ENCODE results near the gene MAPK14.

MAPK14 gene

DNA sequence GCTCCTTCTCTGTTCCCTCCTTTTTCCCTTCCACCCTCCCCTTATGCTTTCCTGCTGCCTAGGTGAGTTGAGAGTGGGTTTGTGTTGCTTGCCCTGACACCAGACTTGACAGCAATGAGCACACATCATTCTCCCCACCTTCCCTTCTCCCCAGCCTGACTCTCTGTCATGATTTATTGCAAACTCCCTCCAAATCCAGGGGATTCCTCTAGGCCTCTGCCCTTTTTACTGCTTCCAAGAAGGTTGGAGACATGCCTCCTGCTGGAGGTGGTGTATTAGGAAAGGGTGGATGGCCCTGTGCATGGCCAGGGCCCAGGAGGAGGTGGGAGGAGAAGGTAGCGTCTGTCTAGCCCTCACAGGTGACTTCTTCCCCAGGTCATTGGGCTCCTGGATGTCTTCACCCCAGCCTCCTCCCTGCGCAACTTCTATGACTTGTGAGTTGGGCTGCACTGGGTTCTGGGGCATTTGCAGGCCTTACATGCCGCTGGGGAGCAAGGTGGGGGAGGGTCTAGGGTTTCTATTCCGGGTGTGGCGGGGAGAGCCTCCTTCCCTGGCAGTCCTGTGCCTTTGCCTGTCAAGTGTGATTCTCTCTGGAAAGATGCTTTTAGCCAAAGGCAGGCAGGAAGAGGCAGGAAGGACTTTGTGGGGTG lies 104.8 kb downstream of the MAPK14 start:
- no peak overlapping the region for H3K4me3 ChIP-seq (ENCODE audit: low read depth, low read length)
- no peak for DNase-seq (ENCODE audit: low read depth)
- TF ChIP-seq, protein P1, sequence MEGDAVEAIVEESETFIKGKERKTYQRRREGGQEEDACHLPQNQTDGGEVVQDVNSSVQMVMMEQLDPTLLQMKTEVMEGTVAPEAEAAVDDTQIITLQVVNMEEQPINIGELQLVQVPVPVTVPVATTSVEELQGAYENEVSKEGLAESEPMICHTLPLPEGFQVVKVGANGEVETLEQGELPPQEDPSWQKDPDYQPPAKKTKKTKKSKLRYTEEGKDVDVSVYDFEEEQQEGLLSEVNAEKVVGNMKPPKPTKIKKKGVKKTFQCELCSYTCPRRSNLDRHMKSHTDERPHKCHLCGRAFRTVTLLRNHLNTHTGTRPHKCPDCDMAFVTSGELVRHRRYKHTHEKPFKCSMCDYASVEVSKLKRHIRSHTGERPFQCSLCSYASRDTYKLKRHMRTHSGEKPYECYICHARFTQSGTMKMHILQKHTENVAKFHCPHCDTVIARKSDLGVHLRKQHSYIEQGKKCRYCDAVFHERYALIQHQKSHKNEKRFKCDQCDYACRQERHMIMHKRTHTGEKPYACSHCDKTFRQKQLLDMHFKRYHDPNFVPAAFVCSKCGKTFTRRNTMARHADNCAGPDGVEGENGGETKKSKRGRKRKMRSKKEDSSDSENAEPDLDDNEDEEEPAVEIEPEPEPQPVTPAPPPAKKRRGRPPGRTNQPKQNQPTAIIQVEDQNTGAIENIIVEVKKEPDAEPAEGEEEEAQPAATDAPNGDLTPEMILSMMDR (IDR thresholded peaks at IDR 0.05; ENCODE audit: insufficient read depth, low read depth, low read length, missing control alignments): no peak

DNA sequence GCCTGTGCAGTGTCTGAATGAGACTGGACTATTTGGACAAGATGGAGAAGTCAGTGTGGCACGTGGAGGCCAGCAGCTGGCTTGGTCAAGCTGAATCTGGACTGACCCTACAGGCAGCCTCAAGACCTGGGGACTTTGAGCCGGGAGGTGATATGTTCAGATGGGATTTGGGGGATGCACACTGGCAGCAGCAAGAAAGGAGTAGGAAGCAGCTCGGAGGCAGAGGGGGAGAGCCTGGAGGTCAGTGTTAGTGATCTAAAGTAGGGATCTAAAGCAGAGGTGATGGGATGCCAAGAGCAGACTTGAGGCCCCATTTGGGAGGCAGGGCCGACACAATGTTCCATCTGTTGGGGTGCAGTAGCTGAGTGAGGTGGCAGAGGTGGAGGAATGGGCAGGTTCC lies 105.5 kb downstream of the MAPK14 start:
- TF ChIP-seq, protein P1 (IDR thresholded peaks at IDR 0.05; ENCODE audit: insufficient read depth, low read depth, low read length, missing control alignments): no peak
- no peak overlapping the region for H3K4me3 ChIP-seq (ENCODE audit: low read depth, low read length)
- no peak for DNase-seq (ENCODE audit: low read depth)

DNA sequence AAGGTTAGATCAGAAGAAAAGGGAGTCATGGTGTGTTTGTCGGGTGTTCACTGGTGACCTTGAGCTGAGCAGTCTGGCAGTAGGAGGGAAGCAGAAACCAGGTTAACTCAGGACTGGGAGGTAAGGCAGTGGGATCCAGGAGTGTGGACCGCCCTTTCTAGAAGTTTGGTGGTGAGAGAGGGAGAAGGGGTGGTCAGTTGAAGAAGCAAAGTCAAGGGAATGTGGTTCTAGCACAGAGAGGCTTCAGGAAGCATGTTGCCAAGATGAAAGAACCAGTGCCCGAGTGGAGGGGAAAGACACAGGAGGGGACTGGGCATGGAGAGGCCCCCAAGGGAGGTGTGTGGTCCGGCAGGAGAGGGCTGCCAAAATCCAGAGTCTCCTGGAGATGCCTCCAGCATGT lies 106.3 kb downstream of the MAPK14 start:
- DNase-seq (ENCODE audit: low read depth): no peak
- TF ChIP-seq, protein P1 (IDR thresholded peaks at IDR 0.05; ENCODE audit: insufficient read depth, low read depth, low read length, missing control alignments): no peak
- H3K4me3 ChIP-seq (ENCODE audit: low read depth, low read length): no peak overlapping the region

DNA sequence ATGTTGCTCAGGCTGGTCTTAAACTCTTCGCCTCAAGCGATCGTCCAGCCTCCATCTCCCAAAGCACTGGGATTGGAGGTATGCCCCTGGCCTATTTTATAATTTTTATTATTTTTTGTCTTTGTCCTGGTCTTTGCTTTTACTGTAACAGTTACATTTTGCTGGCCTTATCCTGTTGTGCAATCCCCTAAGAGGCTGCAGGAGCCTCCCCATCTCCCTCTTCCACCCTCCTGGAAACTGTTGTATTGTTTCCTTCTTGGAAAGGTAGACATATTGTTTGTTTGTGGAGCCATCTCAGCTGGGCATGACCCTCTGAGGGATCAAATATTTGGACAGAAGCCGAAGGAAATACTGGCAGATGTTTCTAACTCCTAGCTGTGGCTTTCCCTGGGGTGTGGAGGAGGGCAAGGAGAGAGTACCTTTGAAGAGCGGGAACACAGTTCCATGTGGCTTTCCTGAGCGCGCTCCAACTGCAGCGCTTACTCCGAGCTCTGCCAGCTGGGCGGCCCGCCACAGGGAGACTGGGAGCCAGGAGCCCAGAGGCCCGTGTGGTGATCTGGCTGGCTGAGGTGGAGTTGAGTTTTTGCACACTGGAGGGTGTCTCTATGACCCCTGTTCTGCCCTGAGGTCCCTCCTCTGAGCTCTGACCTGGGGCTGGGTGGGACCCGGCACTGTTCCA lies 107.6 kb downstream of the MAPK14 start:
- no peak overlapping the region for H3K4me3 ChIP-seq (ENCODE audit: low read depth, low read length)
- TF ChIP-seq, protein P1 (IDR thresholded peaks at IDR 0.05; ENCODE audit: insufficient read depth, low read depth, low read length, missing control alignments): no peak
- DNase-seq (ENCODE audit: low read depth): no peak

DNA sequence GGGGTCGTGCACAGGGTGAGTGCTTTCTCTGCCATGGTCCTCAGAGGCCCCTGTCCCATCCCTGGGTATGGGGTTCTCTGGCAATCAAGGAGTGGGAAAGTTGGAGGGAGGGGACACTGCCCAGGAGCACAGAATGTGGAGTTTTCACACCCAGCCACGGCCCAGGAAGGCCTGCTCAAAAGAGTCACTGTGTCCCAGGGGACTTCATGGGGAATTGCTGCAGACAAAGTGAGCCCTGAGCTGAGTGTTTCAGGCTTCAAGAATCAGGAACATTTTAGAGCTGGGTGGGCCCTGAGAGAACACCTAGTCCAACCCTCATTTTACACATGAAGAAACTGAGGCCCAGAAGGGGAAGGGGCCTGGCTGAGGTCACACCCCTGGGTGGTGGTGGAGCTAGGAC lies 108.4 kb downstream of the MAPK14 start:
- TF ChIP-seq, protein P1 (IDR thresholded peaks at IDR 0.05; ENCODE audit: insufficient read depth, low read depth, low read length, missing control alignments): no peak
- DNase-seq (ENCODE audit: low read depth): no peak
- H3K4me3 ChIP-seq (ENCODE audit: low read depth, low read length): no peak overlapping the region

DNA sequence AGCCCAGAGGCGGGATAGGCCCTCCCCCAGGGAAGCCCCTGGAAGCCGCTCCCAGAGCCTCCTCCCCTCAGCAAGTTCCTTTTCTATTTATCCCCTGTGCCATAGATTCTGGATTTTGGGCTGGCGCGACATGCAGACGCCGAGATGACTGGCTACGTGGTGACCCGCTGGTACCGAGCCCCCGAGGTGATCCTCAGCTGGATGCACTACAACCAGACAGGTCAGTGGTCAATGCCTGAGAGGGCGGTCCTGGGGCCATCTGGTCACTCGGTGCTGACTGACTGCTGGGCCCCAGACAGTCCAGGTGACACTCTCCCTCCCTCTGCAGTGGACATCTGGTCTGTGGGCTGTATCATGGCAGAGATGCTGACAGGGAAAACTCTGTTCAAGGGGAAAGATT lies 108.9 kb downstream of the MAPK14 start:
- TF ChIP-seq, protein P1 (IDR thresholded peaks at IDR 0.05; ENCODE audit: insufficient read depth, low read depth, low read length, missing control alignments): no peak
- no peak overlapping the region for H3K4me3 ChIP-seq (ENCODE audit: low read depth, low read length)
- no peak for DNase-seq (ENCODE audit: low read depth)
